GM11168 (cell line): ENCODE results near the gene ACTL8.

Source experiments
- in situ Hi-C: fragments of 300-500 bp; cut with MboI; formaldehyde crosslinking; loops from one replicate; pipeline ENCODE4 v1.12.0; 2022; ENCODE audit warnings: low sequenced_read_pairs; ENCODE audit not compliant: unreplicated experiment

Gene ACTL8

GRCh38 chr1:17867470-17867869 is 112.3 kb downstream of the ACTL8 start:
- in situ Hi-C loops = no loop called here

- in situ Hi-C loops = no loop called here
These were observed 114.7 kb downstream of the ACTL8 start for GRCh38 chr1:17869815-17870214.

GRCh38 chr1:17870679-17871078 is 115.5 kb downstream of the ACTL8 start:
- in situ Hi-C loops = no loop called here

GRCh38 chr1:17873007-17873675 is 118.0 kb downstream of the ACTL8 start:
- in situ Hi-C loops = no loop called here

GRCh38 chr1:17874231-17874630 is 119.1 kb downstream of the ACTL8 start:
- in situ Hi-C loops = no loop called here

- in situ Hi-C loops = no loop called here
These were observed 119.6 kb downstream of the ACTL8 start for GRCh38 chr1:17874710-17875109.

- in situ Hi-C loops = no loop called here
These were observed 120.2 kb downstream of the ACTL8 start for GRCh38 chr1:17875171-17875881.

GRCh38 chr1:17875882-17876280 is 120.7 kb downstream of the ACTL8 start:
- in situ Hi-C loops = no loop called here
